Stimulated activated memory B cell treated with anti-CD40 and anti-IgM and Interleukin-4, amounts not matched to agents 10 μg/mL and 1 μg/mL and 100 μg/mL, for 72 hours (primary cell): ENCODE measurements around the gene ANXA1.

ENCODE experiments used
- ATAC-seq: fragments of 150-1000 bp; cut with Tn5 transposase; 2 replicates; pipeline ENCODE4 v1.10.0; 2021
- H3K27ac Mint-ChIP-seq: one replicate; pipeline ENCODE4 v1.8.0; 2022; ENCODE audit warnings: mild to moderate bottlenecking, mixed read lengths
- H3K27me3 Mint-ChIP-seq: one replicate; pipeline ENCODE4 v1.8.0; 2022; ENCODE audit warnings: mixed read lengths
- H3K36me3 Mint-ChIP-seq: one replicate; pipeline ENCODE4 v1.8.0; 2022; ENCODE audit warnings: mixed read lengths
- H3K4me1 Mint-ChIP-seq: one replicate; pipeline ENCODE4 v1.8.0; 2022; ENCODE audit warnings: mixed read lengths
- H3K4me3 Mint-ChIP-seq: one replicate; pipeline ENCODE4 v1.8.0; 2022; ENCODE audit warnings: mild to moderate bottlenecking, moderate library complexity, mixed read lengths
- H3K9me3 Mint-ChIP-seq: one replicate; pipeline ENCODE4 v1.8.0; 2022; ENCODE audit warnings: mixed read lengths

The ANXA1 gene

DNA sequence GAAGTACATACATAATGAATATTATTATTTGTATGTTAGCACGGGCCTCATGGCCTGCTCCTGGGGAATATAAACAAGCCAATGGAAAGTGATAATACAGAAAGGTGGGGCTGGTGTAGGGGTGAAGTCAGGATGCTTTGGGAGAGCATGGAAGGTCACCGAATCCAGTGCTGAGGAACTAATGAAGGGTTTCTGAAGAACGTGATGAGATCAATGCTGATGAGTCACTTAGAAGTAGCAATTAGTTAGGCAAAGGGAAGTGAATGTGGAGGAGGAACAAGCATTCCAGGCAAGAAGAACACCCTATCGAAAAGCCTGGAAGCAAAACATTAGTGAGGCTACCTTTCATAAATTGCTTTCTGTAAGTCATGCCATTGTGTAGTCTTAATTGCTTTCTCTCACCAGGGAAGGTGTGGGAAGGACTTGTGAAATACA is 2.1 kb downstream of the ANXA1 start:
- Mint-ChIP-seq H3K9me3 (no peaks in the 10 kb centered on the region), H3K27ac (no peak overlapping the region), H3K27me3 (no peaks in the 10 kb centered on the region), H3K36me3 (no peaks in the 10 kb centered on the region), H3K4me1 (peaks cover 7% of the 10 kb centered on the region), H3K4me3 (no peak overlapping the region)
- no peak for ATAC-seq

DNA sequence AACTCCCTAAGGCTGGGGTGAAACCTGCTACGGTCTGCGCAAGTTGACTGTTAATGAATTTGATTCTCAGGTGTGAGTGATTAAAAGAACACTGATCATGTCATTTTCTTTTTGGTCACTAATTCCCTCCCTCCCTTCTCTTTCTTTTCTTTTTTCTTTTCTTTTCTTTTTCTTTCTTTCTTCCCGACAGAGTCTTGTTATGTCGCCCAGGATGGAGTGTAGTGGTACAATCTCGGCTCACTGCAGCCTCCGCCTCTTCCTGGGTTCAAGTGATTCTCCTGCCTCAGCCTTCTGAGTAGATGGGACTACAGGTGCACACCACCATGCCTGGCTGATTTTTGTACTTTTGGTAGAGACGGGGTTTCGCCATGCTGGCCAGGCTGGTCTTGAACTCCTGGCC is 2.6 kb downstream of the ANXA1 start:
- H3K27ac Mint-ChIP-seq = no peak overlapping the region
- no peak for ATAC-seq
- H3K27me3 Mint-ChIP-seq = no peaks in the 10 kb centered on the region
- H3K4me3 Mint-ChIP-seq = no peak overlapping the region
- no peaks in the 10 kb centered on the region for H3K9me3 Mint-ChIP-seq
- H3K36me3 Mint-ChIP-seq = no peaks in the 10 kb centered on the region
- peaks cover 5% of the 10 kb centered on the region for H3K4me1 Mint-ChIP-seq

DNA sequence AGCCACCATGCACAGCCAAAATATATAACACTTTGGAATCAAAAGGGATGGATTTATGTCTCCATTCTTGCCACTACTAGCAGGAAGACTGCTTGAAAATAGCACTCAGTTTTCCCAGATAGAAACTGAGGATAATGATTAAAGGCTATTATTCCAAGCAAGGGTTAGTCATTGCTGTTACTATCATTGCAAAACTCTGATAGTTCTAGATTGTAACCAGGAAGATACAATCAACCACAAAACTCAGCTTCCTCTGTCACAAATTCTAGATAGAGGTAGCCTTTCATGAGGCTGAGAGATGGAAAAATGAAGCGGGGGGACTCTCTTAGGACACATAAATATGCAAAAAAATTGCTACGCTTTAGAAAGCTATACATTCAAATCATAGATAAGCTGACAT is 3.1 kb downstream of the ANXA1 start:
- Mint-ChIP-seq H3K9me3 (no peaks in the 10 kb centered on the region), H3K36me3 (no peaks in the 10 kb centered on the region), H3K4me3 (no peak overlapping the region), H3K4me1 (peaks cover under 1% of the 10 kb centered on the region), H3K27ac (no peak overlapping the region), H3K27me3 (no peaks in the 10 kb centered on the region)
- no peak for ATAC-seq

DNA sequence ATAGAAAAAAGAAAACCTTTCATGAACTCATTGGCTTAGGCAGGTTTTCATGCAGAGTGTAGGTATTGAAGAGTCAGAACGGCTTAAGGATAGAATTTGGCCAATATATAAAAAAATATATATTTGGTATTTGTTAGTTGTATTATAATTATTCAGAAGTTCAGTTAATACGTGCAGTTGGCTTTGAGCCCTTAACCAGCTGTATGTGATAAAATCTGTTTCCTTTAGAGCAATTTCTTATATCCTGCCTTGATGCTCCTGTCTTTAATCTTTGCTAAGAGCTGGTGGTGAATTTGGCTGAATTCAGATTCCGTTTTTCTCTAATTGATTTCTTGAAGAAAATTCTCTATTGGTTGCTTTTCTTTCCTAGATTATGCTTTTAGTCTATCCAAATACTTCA is 3.7 kb downstream of the ANXA1 start:
- no peaks in the 10 kb centered on the region for H3K4me1 Mint-ChIP-seq
- H3K27ac Mint-ChIP-seq = no peak overlapping the region
- H3K27me3 Mint-ChIP-seq = no peaks in the 10 kb centered on the region
- no peaks in the 10 kb centered on the region for H3K36me3 Mint-ChIP-seq
- H3K9me3 Mint-ChIP-seq = no peaks in the 10 kb centered on the region
- no peak for ATAC-seq
- H3K4me3 Mint-ChIP-seq = no peak overlapping the region

DNA sequence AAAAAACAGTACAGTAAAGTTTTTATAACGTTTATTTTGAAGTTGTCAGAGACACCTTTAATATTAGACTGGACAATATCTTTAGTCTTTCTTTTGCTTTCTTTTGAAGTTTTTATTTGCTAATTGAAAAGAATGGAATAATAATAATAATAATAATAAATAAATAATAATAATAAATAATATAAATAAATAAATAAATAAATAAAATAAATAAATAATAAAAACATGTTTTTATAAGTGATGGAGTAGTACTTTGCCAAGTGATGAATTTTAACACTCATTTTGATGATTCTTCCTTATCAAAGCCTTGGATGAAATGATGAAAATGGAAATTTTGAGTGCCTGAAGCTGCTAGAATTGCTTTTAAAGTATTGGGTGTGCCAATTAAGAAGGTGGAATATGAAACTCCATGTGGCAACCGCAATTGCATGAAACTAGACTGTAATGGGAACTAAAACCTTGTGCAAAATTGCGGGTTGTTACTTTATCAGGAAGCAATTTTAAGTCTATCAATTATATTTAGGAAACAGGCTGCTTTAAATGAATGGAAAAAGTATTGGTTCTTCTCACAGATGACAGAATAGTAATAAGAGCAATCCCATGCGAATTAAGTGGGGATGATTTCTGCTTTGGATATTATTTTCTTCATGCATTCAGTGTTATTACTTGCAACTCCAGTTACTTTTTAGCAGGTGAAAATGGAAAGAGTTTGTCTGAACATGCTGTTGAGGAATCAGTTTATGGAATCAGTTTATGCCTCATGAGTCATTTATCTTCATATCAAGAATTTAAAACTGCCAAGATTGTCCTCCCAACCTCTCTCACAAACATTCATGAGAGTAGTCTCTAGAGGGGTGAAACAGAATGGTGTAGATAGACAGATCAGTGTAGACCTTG is 4.6 kb downstream of the ANXA1 start:
- ATAC-seq = no peak
- Mint-ChIP-seq H3K27ac (no peak overlapping the region), H3K4me1 (no peaks in the 10 kb centered on the region), H3K9me3 (no peaks in the 10 kb centered on the region), H3K4me3 (no peak overlapping the region), H3K36me3 (no peaks in the 10 kb centered on the region), H3K27me3 (no peaks in the 10 kb centered on the region)

DNA sequence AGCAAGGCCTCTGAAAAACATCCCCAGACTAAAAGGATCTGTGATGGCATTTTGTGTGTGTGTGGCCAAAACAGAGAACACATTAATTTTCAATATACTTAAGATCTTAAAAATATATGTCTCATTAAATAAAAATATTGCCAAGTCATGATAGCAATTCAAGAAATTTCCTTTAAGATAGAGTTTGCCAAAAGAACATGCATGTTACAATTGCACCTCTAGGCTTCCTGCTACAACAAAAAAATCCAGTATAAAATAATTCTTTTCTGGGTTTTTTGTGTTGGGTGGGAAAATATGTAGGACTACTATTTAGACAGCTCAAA is 5.2 kb downstream of the ANXA1 start:
- Mint-ChIP-seq H3K27ac (no peak overlapping the region), H3K4me3 (no peak overlapping the region), H3K36me3 (no peaks in the 10 kb centered on the region), H3K4me1 (no peaks in the 10 kb centered on the region), H3K27me3 (no peaks in the 10 kb centered on the region), H3K9me3 (no peaks in the 10 kb centered on the region)
- ATAC-seq = no peak

DNA sequence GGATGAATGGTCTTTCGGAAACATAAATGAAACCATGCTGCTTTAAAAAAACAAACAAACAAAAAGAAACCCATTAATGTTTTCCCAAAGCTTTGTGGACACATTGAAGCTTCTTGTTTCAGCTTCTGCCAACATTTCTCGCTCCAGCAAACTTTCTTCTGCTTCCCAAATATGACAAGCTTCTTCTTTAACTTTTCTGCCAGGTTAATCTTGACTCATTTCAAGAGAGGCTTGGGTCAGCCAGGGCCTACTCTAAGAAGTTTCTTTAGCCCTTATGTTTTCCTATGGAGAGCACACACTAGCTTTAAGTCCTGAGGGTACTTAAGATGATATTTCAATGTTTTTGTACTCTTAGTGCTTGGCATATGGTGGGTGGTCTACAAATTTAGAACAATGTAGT is 6.1 kb downstream of the ANXA1 start:
- H3K4me1 Mint-ChIP-seq = no peaks in the 10 kb centered on the region
- no peaks in the 10 kb centered on the region for H3K36me3 Mint-ChIP-seq
- no peaks in the 10 kb centered on the region for H3K9me3 Mint-ChIP-seq
- H3K27me3 Mint-ChIP-seq = no peaks in the 10 kb centered on the region
- ATAC-seq = no peak
- H3K27ac Mint-ChIP-seq = no peak overlapping the region
- no peak overlapping the region for H3K4me3 Mint-ChIP-seq

DNA sequence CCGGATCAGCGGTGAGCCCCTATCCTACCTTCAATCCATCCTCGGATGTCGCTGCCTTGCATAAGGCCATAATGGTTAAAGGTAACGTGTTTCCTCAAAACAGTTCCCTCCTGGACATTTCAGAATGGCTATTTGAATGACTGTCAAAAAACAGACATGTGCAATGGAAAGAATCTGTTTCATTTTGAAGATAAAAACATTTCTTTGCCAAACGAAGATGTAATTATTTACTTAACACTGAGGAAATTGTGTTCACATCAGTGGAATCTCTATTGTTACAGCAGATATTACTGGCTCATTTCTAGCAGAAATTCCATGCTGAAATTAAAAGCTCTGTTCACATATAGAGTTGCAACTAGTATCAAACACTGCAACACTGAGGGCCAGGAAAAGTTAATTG is 7.1 kb downstream of the ANXA1 start:
- Mint-ChIP-seq H3K27me3 (no peaks in the 10 kb centered on the region), H3K36me3 (no peaks in the 10 kb centered on the region), H3K9me3 (no peaks in the 10 kb centered on the region), H3K4me3 (no peak overlapping the region), H3K27ac (no peak overlapping the region), H3K4me1 (no peaks in the 10 kb centered on the region)
- no peak for ATAC-seq

DNA sequence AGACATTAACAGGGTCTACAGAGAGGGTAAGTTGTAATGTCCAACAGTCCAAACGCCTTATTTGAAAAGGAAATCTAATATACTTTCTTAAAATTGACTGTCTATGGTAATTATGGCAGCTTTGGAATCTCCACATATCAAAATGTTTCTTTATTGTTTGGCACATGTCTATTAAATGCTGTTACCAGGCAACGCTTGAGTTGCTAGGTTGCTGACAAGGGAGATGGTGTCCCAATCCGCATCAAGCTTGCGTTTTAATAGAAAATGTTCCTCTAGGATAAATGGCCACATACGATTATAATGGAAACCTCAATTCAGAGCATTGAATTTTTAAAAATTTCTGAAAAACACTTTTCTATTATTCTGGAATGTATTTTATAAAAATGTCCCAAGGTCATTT is 9.2 kb downstream of the ANXA1 start:
- Mint-ChIP-seq H3K36me3 (no peaks in the 10 kb centered on the region), H3K9me3 (no peaks in the 10 kb centered on the region), H3K27me3 (no peaks in the 10 kb centered on the region), H3K4me3 (no peak overlapping the region), H3K27ac (no peak overlapping the region), H3K4me1 (no peaks in the 10 kb centered on the region)
- no peak for ATAC-seq

DNA sequence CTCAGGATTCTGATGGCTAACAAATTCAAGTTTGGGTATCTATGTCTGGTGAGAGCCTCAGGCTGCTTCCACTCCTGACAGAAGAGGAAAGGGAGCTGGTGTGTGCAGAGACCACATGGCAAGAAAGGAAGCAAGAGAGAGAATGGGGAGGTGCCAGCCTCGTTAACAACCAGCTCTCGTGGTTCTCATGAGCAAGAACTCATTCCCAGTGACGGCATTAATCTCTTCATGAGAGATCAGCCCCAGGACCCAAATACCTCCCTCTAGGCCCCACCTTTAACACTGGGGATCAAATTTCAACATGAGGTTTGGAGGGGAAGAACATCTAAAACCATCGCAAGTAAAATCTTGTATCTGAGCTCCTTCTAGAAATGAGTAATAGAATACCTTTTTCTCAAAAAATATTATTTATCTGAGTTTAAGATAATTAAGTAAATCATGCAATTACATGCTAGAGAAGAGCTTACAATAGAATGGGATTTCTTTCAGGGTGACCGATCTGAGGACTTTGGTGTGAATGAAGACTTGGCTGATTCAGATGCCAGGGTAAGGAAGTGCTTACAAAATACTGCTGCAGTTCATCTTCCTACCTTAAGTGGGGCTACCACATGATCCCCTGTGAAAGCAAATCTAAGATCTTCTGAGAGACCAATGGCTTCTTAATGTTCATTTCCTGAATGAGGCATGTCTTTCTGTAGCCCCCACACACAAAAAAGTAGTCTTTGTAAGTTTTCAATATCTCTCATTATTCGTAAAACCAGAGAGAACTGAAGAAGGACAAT is 11.5 kb downstream of the ANXA1 start:
- Mint-ChIP-seq H3K9me3 (no peaks in the 10 kb centered on the region), H3K27me3 (no peaks in the 10 kb centered on the region), H3K4me1 (peaks cover 3% of the 10 kb centered on the region), H3K27ac (no peak overlapping the region), H3K4me3 (no peak overlapping the region), H3K36me3 (no peaks in the 10 kb centered on the region)
- ATAC-seq = no peak

DNA sequence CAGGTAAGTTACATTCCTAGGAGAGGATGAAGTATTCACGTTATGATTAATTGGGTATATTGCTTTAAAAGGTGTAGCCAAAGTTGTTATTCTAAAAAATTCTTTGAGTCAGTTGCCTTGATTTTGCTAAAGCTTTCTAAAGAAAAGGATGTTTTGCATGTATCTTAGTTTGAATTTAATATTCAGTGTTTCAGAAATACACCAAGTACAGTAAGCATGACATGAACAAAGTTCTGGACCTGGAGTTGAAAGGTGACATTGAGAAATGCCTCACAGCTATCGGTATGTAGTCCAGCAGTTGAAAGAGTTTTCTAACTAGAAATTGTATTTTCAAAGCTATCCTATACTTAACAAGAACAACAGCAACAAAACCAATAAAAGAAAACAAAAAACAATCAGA is 14.2 kb downstream of the ANXA1 start:
- no peak for ATAC-seq
- no peak overlapping the region for H3K4me3 Mint-ChIP-seq
- no peaks in the 10 kb centered on the region for H3K9me3 Mint-ChIP-seq
- H3K36me3 Mint-ChIP-seq = no peaks in the 10 kb centered on the region
- no peaks in the 10 kb centered on the region for H3K27me3 Mint-ChIP-seq
- H3K4me1 Mint-ChIP-seq = peaks cover 8% of the 10 kb centered on the region
- H3K27ac Mint-ChIP-seq = no peak overlapping the region

DNA sequence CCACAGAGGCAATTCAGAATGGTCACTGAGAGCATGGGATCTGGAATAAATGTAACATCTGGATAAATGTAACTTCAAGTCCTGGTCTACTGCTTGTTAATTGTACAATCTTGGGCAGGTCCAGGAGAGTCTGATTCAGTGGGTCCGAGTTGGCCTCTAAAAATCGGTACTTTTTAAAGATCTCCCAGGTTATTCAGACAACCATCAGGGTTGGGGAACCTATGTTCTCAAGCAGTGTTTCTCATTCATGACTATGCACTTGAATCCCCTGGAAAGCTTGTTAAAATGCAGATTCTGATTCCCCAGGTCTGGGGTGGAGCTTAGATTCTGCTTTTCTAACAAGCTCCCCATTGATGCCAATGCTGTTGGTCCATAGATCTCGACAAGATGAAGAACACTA is 14.8 kb downstream of the ANXA1 start:
- Mint-ChIP-seq H3K27ac (no peak overlapping the region), H3K36me3 (no peaks in the 10 kb centered on the region)
- ATAC-seq = no peak

DNA sequence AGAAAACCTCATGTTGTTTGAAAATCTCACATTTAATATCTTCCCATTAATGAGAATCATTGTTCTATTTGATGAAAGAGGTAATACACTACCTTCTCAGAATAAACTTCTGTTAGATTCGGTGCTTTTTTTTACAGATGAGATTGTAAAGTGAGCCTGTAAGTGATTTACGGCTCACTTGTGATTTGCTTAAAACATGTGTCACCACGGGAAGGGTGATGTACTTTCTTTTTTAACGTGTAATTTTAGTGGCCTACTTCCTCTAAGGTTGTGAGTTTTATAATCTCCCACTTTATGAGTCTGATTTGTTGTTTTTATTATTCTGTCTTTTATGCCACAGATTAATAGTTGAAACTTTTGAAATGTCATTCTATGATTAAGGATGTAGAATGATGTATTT is 15.9 kb downstream of the ANXA1 start:
- no peak overlapping the region for H3K4me3 Mint-ChIP-seq
- no peak for ATAC-seq
- no peaks in the 10 kb centered on the region for H3K9me3 Mint-ChIP-seq
- H3K27me3 Mint-ChIP-seq = no peaks in the 10 kb centered on the region
- no peak overlapping the region for H3K27ac Mint-ChIP-seq
- H3K4me1 Mint-ChIP-seq = peaks cover 8% of the 10 kb centered on the region
- no peaks in the 10 kb centered on the region for H3K36me3 Mint-ChIP-seq

More for the DNA sequence above, 14.8 kb downstream of the ANXA1 start:
- H3K27me3 Mint-ChIP-seq = no peaks in the 10 kb centered on the region
- no peak overlapping the region for H3K4me3 Mint-ChIP-seq
- no peaks in the 10 kb centered on the region for H3K9me3 Mint-ChIP-seq
- peaks cover 8% of the 10 kb centered on the region for H3K4me1 Mint-ChIP-seq

DNA sequence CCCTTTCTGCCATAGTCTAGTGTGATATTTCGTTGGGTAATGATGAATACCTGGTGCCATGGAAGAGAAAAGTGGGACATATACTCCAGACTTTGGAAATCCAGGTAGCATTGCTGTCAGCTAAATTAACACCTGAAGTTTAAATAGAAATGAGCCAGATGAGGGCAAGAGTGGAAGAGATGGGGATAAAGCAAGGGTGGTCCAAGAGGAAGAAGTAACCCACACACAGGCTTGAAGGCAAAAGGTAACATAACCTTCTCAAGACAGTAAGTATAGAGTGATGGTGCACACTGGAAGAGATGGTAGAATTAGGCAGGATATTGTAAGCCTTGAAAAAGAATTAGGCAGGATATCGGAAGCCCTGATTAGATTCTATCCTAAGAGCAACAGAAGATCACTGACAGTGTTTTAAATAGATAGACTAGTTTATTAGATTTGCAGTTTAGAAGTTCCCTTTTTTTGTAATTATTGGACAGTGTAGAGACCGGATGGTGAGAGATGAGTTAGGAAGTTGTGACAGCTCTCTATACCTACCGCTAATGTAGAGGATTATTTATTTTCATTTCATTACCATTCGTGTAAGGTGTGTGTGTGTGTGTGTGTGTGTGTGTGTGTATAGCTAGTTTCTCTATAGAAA is 16.8 kb downstream of the ANXA1 start:
- Mint-ChIP-seq H3K4me3 (no peak overlapping the region), H3K27ac (no peak overlapping the region), H3K4me1 (peaks cover 8% of the 10 kb centered on the region), H3K9me3 (no peaks in the 10 kb centered on the region), H3K27me3 (no peaks in the 10 kb centered on the region), H3K36me3 (no peaks in the 10 kb centered on the region)
- no peak for ATAC-seq

DNA sequence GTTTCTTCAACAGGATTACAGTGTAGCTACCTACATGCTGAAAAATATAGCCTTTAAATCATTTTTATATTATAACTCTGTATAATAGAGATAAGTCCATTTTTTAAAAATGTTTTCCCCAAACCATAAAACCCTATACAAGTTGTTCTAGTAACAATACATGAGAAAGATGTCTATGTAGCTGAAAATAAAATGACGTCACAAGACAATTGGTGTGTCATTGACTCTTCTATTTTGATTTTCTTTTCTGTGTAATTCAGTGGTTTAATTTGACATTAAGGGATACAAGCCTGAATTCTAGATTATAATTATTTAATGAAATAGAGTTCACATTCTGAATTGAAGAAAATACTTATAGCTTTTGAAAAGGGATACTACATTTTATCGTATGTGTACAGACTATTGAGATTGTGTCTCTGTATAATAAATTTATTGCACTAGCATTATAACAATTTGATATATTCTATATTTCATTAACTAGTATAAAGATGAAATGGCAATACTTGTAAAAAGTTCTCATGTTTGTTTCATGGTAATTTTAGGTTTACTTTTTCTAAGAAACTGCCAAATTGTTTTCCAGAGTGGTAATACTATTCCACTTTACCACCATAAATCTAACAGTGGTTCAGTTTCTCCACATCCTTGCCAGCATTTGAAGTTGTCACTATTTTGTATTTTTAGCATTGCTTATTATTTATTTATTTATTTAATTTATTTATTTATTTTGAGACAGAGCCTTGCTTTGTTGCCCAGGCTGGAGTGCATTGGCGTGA is 18.7 kb downstream of the ANXA1 start:
- no peaks in the 10 kb centered on the region for H3K27me3 Mint-ChIP-seq
- H3K27ac Mint-ChIP-seq = no peak overlapping the region
- H3K9me3 Mint-ChIP-seq = no peaks in the 10 kb centered on the region
- H3K4me3 Mint-ChIP-seq = no peak overlapping the region
- peaks cover 8% of the 10 kb centered on the region for H3K4me1 Mint-ChIP-seq
- ATAC-seq = no peak
- H3K36me3 Mint-ChIP-seq = no peaks in the 10 kb centered on the region
